ENCODE data around the gene GLRX5.

The GLRX5 gene

DNA sequence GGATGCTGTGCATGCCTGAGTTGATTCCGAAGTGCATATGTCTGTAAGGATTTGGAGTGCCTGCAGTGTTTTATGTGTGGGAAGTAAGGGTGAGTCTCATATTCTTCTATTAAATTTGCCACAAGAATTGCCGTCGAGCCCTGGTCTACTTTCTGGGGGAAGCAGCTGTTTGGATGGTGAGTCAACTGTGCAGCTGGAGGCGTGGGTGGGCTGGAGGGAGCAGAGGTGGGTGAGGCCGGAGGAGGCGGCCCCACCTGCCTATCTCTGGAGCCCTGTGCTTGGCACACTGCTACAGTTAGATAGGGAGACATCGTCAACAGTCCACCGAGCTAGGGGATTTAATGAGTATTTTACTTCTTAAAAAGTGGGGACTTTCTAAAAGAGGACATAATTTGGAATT lies 9.7 kb downstream of the GLRX5 start:
- DNase-seq, result no peak
- no peak overlapping the region for H3K27ac ChIP-seq (ENCODE audit: low read length)
- H3K79me2 ChIP-seq (ENCODE audit: insufficient read depth, low read length), result peaks cover 44% of the 10 kb centered on the region
- peaks cover 33% of the 10 kb centered on the region for H3K36me3 ChIP-seq (ENCODE audit: insufficient read depth, low read length)
- no peak for ATAC-seq (ENCODE audit: insufficient read depth, low read depth)
- no peak overlapping the region for H3K4me3 ChIP-seq (ENCODE audit: low read depth in 1 of 2, low read length in 2 of 2)
- no peak for TF ChIP-seq EZH2 (IDR thresholded peaks at IDR 0.05; ENCODE audit: borderline replicate concordance, low read depth, low read length, severe bottlenecking)
- TF ChIP-seq, protein P1, sequence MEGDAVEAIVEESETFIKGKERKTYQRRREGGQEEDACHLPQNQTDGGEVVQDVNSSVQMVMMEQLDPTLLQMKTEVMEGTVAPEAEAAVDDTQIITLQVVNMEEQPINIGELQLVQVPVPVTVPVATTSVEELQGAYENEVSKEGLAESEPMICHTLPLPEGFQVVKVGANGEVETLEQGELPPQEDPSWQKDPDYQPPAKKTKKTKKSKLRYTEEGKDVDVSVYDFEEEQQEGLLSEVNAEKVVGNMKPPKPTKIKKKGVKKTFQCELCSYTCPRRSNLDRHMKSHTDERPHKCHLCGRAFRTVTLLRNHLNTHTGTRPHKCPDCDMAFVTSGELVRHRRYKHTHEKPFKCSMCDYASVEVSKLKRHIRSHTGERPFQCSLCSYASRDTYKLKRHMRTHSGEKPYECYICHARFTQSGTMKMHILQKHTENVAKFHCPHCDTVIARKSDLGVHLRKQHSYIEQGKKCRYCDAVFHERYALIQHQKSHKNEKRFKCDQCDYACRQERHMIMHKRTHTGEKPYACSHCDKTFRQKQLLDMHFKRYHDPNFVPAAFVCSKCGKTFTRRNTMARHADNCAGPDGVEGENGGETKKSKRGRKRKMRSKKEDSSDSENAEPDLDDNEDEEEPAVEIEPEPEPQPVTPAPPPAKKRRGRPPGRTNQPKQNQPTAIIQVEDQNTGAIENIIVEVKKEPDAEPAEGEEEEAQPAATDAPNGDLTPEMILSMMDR (IDR thresholded peaks at IDR 0.05; ENCODE audit: borderline replicate concordance, extremely low read depth, low read length, poor library complexity, severe bottlenecking), result no peak
- H2AFZ ChIP-seq (ENCODE audit: low read depth, low read length), result no peak overlapping the region
- no peaks in the 10 kb centered on the region for H3K9me3 ChIP-seq (ENCODE audit: insufficient read depth, low read length, severe bottlenecking)
- no peak overlapping the region for H3K9ac ChIP-seq (ENCODE audit: low read depth, low read length)
- no peaks in the 10 kb centered on the region for H3K27me3 ChIP-seq (ENCODE audit: insufficient read depth, low read length, poor library complexity)
- H3K4me1 ChIP-seq (ENCODE audit: insufficient read depth, low read length), result 0 out of 2 replicates have a peak, but pooled peaks cover 4% of the 10 kb centered on the region
- H3K4me2 ChIP-seq (ENCODE audit: insufficient read depth, low read length), result no peak overlapping the region
- peaks cover 43% of the 10 kb centered on the region for H4K20me1 ChIP-seq (ENCODE audit: insufficient read depth, low read length)

DNA sequence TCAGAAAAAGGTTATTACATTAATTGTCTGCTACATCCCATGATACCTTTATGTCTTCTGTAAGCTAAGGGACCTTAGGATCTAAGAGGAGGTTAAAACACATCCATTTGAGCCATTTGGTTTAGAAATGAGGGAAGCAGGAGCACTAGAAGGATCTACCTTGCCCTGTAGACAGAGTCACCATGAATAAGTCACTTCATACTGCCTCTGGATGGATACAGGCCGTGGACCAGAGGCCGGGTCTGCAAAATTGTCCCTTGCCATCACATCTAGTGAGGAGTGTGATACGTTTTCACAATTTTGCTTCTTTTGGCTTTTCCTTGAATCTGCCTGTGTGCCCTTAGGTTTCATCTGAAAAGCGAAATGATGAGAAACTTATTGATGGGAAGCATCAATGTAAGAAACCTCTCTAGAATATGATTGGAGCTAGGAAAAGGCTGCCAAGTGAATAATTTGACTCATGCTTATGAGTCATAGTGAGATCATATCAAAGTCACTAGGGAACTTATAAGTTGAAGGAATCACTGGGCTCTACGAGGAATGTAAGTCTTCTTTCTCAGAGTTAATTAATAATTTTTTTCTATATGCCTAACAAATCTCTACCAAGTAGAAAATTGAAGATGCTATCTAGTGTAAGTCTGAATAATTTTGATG lies 10.8 kb downstream of the GLRX5 start:
- no peaks in the 10 kb centered on the region for H3K9me3 ChIP-seq (ENCODE audit: insufficient read depth, low read length, severe bottlenecking)
- no peaks in the 10 kb centered on the region for H3K4me1 ChIP-seq (ENCODE audit: insufficient read depth, low read length)
- peaks cover 38% of the 10 kb centered on the region; the same call in 1 of the 2 replicates for H4K20me1 ChIP-seq (ENCODE audit: insufficient read depth, low read length)
- H3K27ac ChIP-seq (ENCODE audit: low read length), result no peak overlapping the region
- H3K27me3 ChIP-seq (ENCODE audit: insufficient read depth, low read length, poor library complexity), result no peaks in the 10 kb centered on the region
- H3K36me3 ChIP-seq (ENCODE audit: insufficient read depth, low read length), result peaks cover 33% of the 10 kb centered on the region
- DNase-seq (no peak), ATAC-seq (ENCODE audit: insufficient read depth, low read depth) (no peak)
- TF ChIP-seq EZH2 (IDR thresholded peaks at IDR 0.05; ENCODE audit: borderline replicate concordance, low read depth, low read length, severe bottlenecking), result no peak
- TF ChIP-seq, protein P1 (IDR thresholded peaks at IDR 0.05; ENCODE audit: borderline replicate concordance, extremely low read depth, low read length, poor library complexity, severe bottlenecking), result no peak
- no peak overlapping the region for H3K4me3 ChIP-seq (ENCODE audit: low read depth in 1 of 2, low read length in 2 of 2)
- no peak overlapping the region for H3K9ac ChIP-seq (ENCODE audit: low read depth, low read length)
- peaks cover 35% of the 10 kb centered on the region for H3K79me2 ChIP-seq (ENCODE audit: insufficient read depth, low read length)
- H2AFZ ChIP-seq (ENCODE audit: low read depth, low read length), result no peak overlapping the region
- H3K4me2 ChIP-seq (ENCODE audit: insufficient read depth, low read length), result no peak overlapping the region

DNA sequence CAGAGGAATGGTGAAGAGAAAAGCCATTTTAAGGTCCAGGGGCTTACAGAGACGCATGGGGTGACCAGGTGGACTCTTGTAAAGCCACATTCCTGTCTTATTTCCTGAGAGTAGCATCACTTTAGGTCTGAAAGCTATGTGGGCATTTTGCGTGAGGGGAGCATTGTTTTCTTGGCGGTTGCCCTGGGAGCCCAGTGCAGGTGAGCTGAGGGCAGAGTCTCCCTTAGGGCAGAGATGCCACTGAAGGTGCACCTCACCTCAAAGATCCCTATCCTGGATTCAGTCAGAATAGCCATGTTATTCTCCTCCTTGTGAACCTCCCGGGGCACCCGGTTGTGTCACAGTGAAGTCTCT lies 12.4 kb downstream of the GLRX5 start:
- TF ChIP-seq, protein P1 (IDR thresholded peaks at IDR 0.05; ENCODE audit: borderline replicate concordance, extremely low read depth, low read length, poor library complexity, severe bottlenecking), result no peak
- no peak for TF ChIP-seq EZH2 (IDR thresholded peaks at IDR 0.05; ENCODE audit: borderline replicate concordance, low read depth, low read length, severe bottlenecking)
- no peaks in the 10 kb centered on the region for H3K4me1 ChIP-seq (ENCODE audit: insufficient read depth, low read length)
- H3K4me3 ChIP-seq (ENCODE audit: low read depth in 1 of 2, low read length in 2 of 2), result no peak overlapping the region
- H2AFZ ChIP-seq (ENCODE audit: low read depth, low read length), result no peak overlapping the region
- H3K36me3 ChIP-seq (ENCODE audit: insufficient read depth, low read length), result peaks cover 33% of the 10 kb centered on the region
- DNase-seq (no peak), ATAC-seq (ENCODE audit: insufficient read depth, low read depth) (no peak)
- H3K79me2 ChIP-seq (ENCODE audit: insufficient read depth, low read length), result peaks cover 19% of the 10 kb centered on the region
- no peak overlapping the region for H3K9ac ChIP-seq (ENCODE audit: low read depth, low read length)
- no peak overlapping the region for H3K27ac ChIP-seq (ENCODE audit: low read length)
- no peaks in the 10 kb centered on the region for H3K27me3 ChIP-seq (ENCODE audit: insufficient read depth, low read length, poor library complexity)
- peaks cover 29% of the 10 kb centered on the region; the same call in 1 of the 2 replicates for H4K20me1 ChIP-seq (ENCODE audit: insufficient read depth, low read length)
- H3K9me3 ChIP-seq (ENCODE audit: insufficient read depth, low read length, severe bottlenecking), result no peaks in the 10 kb centered on the region
- no peak overlapping the region for H3K4me2 ChIP-seq (ENCODE audit: insufficient read depth, low read length)
